Skeletal muscle tissue (tissue), 4 donors: Measurements from ENCODE around the gene OPN3. TPM values are rescaled to one million over a fixed set of nuclear protein-coding genes. Genes with fewer than 3 reads are reported as not detected.

Source experiments
- H3K27ac ChIP-seq: one replicate; pipeline ENCODE4 v1.7.0; 2013; ENCODE audit warnings: mild to moderate bottlenecking, low read depth, low read length, inconsistent platforms
- H3K27me3 ChIP-seq, 3 donors: one replicate each; pipeline ENCODE4 v1.7.0; 2013; ENCODE audit warnings: low read length in 3 of 3; ENCODE audit not compliant: control insufficient read depth in 3 of 3, insufficient read depth in 3 of 3
- H3K36me3 ChIP-seq, 3 donors: one replicate each; pipeline ENCODE4 v1.7.0; 2013; ENCODE audit warnings: low read length in 3 of 3; ENCODE audit not compliant: control insufficient read depth in 3 of 3, insufficient read depth in 3 of 3
- H3K4me1 ChIP-seq, 3 donors: one replicate each; pipeline ENCODE4 v1.7.0; 2013; ENCODE audit warnings: low read length in 3 of 3, mild to moderate bottlenecking in 3 of 3; ENCODE audit not compliant: control insufficient read depth in 3 of 3, insufficient read depth in 3 of 3
- H3K4me3 ChIP-seq, 3 donors: one replicate each; pipeline ENCODE4 v1.7.0; 2013; ENCODE audit warnings: low read length in 3 of 3
- H3K9ac ChIP-seq, 3 donors: one replicate each; pipeline ENCODE4 v1.7.0; 2013; ENCODE audit warnings: low read length in 3 of 3, mild to moderate bottlenecking in 3 of 3, moderate library complexity in 2 of 3, low read depth in 1 of 3
- H3K9me3 ChIP-seq, 3 donors: one replicate each; pipeline ENCODE4 v1.7.0; 2013; ENCODE audit warnings: low read length in 3 of 3; ENCODE audit not compliant: control insufficient read depth in 3 of 3
- total RNA-seq: library from RNA; depleted of rRNA; stranded (reverse); fragments of >200 nt; gene quantifications from one replicate; pipeline ENCODE4 v1.2.3, GENCODE V29; 2014
- donor health status: Osteomylitis.

The OPN3 gene
- total RNA-seq, 1 donor from 2014 or later: 9.9 TPM

- Histone ChIP-seq H3K9me3 (peaks cover 0 to 3% (median 0%) of the 10 kb centered on the region in 3 donors), H3K27ac (no peak overlapping the region), H3K9ac (no peak overlapping the region), H3K4me1 (no peaks in the 10 kb centered on the region), H3K4me3 (no peak overlapping the region), H3K36me3 (no peaks in the 10 kb centered on the region), H3K27me3 (no peaks in the 10 kb centered on the region)
Observed at GRCh38 chr1:241647658-241648057, 7.5 kb upstream of the OPN3 start.

GRCh38 chr1:241646201-241646600 lies 6.0 kb upstream of the OPN3 start:
- peaks cover 0 to 3% (median 0%) of the 10 kb centered on the region in 3 donors for H3K9me3 ChIP-seq
- H3K27me3 ChIP-seq: no peaks in the 10 kb centered on the region
- no peaks in the 10 kb centered on the region for H3K4me1 ChIP-seq
- H3K36me3 ChIP-seq: no peaks in the 10 kb centered on the region
- no peak overlapping the region for H3K9ac ChIP-seq
- no peak overlapping the region for H3K4me3 ChIP-seq
- H3K27ac ChIP-seq: no peak overlapping the region

DNA sequence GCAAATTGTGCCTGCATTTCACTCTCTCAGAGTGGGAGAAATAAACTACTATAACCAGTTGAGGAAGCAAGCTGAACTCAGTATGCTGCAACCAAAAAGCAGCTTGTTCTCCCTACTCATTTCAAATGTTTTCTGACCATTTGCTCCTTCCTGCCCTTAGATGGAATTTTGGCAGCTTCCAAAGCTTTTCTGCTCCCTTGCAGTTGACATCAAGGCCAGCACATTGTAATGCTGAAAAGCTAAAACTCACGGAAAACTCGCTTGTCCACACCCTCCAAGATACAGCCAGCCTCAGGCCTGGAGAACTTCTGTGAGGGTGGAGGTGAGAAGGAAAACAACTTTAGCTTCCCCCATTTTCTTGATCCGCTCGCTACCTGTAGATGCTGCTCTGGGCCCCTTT lies 5.0 kb upstream of the OPN3 start:
- H3K27ac ChIP-seq: no peak overlapping the region
- H3K36me3 ChIP-seq: no peaks in the 10 kb centered on the region
- peaks cover 3 to 7% (median 4%) of the 10 kb centered on the region in 3 donors for H3K4me1 ChIP-seq
- peaks cover 0 to 3% (median 0%) of the 10 kb centered on the region in 3 donors for H3K9me3 ChIP-seq
- H3K27me3 ChIP-seq: no peaks in the 10 kb centered on the region
- no peak overlapping the region for H3K4me3 ChIP-seq
- no peak overlapping the region for H3K9ac ChIP-seq

GRCh38 chr1:241644259-241644658 lies 4.1 kb upstream of the OPN3 start:
- Histone ChIP-seq H3K4me3 (no peak overlapping the region), H3K9ac (no peak overlapping the region), H3K4me1 (peaks cover 3 to 10% (median 4%) of the 10 kb centered on the region in 3 donors), H3K27me3 (no peaks in the 10 kb centered on the region), H3K9me3 (peaks cover 0 to 3% (median 0%) of the 10 kb centered on the region in 3 donors), H3K36me3 (no peaks in the 10 kb centered on the region), H3K27ac (no peak overlapping the region)

GRCh38 chr1:241642593-241642944 lies 2.4 kb upstream of the OPN3 start:
- Histone ChIP-seq H3K9me3 (no peaks in the 10 kb centered on the region), H3K4me1 (peaks cover 4 to 15% (median 6%) of the 10 kb centered on the region in 3 donors), H3K9ac (no peak overlapping the region), H3K27me3 (no peaks in the 10 kb centered on the region), H3K27ac (no peak overlapping the region), H3K36me3 (no peaks in the 10 kb centered on the region), H3K4me3 (no peak overlapping the region)

DNA sequence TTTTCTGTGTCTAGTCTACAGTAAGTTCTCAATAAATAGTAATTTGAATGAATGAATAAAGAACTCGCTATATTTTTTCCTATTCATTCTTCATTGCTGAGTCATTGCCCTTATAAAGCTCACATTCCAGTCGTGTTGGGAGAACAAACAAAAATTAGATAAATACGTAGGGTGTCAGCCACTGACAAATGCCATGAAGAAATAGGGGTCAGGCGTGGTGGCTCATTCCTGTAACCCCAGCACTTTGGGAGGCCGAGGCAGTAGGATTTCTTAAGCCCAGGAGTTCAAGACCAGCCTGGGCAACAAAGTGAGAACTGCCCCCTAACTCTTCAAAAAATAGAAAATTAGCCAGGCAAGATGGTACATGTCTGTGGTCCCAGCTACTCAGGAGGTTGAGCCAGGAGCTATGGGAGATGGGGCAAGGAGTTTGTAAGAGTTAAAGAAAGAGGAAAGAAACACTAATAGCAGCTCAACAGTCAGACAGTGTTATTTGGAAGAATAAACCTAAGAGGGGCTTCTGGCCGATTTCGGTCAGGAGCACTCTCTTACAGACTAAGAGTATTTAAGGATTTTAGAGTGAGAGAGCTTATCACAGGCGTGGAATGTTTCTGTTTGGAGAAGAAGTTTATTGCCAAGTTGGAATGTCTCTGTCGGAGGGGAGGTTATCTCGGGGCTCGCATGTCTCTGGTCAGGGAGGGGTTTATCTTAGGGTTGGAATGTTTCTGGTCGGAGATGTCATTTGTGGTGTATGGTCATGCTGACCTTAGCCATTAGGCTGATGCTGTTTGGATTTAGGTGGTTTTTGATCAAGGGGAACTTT lies 1.8 kb upstream of the OPN3 start:
- Histone ChIP-seq H3K4me3 (no peak overlapping the region), H3K9me3 (no peaks in the 10 kb centered on the region), H3K27ac (no peak overlapping the region), H3K27me3 (no peaks in the 10 kb centered on the region), H3K36me3 (no peaks in the 10 kb centered on the region), H3K4me1 (peaks cover 4 to 15% (median 6%) of the 10 kb centered on the region in 3 donors), H3K9ac (no peak overlapping the region)

DNA sequence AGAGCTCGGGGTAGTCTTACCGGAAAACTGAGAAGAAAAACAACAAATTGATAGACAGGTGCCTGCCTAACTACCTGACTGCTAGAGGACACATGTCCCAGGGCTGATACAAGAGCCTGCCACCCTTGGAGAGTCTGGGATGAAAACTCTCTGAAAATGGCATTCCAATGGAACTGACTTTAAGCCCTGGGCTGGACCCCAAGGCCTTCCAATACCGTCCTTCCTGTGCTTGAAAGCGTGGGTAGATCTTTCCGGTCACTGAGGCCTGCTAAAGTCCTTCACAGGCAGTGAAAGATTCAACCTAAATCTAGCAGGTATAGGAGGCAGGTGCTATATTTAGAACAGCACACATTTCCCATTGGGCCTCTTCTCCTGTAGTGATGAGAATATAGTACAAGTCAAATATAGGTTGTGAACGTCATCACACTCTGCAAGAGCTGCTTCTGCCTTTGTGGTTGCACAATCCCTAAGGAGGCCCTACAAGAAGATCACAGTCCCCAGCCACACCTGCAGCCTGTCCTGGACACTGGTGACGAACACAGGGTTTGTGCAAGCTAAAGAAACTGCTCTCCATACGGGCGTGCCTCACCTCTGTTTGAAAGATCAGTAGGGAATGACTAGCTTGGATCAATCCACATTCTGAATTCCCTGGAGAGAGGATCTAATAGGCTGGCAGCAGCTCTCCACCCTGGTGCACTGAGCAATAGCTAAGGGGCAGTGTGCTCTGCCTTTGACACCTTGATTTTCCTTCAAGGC lies 876 bp upstream of the OPN3 start:
- H3K27me3 ChIP-seq: no peaks in the 10 kb centered on the region
- no peaks in the 10 kb centered on the region for H3K9me3 ChIP-seq
- peak overlapping the region in 1 of 3 donors; percentile 60 for H3K9ac ChIP-seq
- H3K4me3 ChIP-seq: peak overlapping the region; percentile 76 to 84 (median 82)
- H3K36me3 ChIP-seq: no peaks in the 10 kb centered on the region
- peak overlapping the region; percentile 47 for H3K27ac ChIP-seq
- H3K4me1 ChIP-seq: peaks cover 4 to 15% (median 6%) of the 10 kb centered on the region in 3 donors

- H3K27me3 ChIP-seq: no peaks in the 10 kb centered on the region
- no peak overlapping the region for H3K27ac ChIP-seq
- H3K9ac ChIP-seq: peak overlapping the region; percentile 84 to 96 (median 89)
- no peaks in the 10 kb centered on the region for H3K36me3 ChIP-seq
- H3K9me3 ChIP-seq: no peaks in the 10 kb centered on the region
- H3K4me3 ChIP-seq: peak overlapping the region; percentile 95 to 99 (median 98)
- H3K4me1 ChIP-seq: peaks cover 4 to 15% (median 6%) of the 10 kb centered on the region in 3 donors
Observed at GRCh38 chr1:241639623-241640148, 483 bp downstream of the OPN3 start.

DNA sequence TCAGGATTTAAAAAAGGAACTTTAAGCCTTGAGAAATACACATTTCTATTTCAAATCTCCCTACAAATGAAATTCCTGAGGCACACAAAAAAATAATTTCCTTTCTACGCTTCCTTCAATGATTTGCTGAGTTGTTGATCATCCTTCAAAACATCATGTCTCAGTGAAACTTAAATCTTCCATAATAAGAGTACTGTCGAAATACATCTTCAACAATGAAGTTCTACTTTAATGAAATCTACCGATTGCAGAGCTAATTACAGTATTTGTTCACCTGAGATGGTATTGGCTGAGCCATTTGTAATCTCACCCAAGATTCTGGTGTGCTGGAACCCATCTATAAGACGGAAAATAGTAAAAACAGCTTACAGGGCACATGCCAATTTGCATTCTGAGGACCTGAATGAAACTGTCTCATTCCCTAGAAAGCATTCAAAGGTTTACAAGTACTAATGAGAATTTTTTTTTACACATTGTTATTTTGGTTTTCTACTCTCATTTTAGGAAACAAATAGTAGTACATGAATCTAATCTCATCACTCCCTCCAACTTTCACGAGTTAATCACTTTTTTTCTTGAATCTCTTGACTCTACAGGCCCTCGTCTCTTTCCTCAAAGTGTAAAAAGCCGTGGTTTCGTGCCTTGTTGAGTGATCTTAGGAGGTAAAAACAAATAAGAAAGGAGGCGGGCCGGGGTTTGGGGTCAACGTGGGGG lies 1.1 kb downstream of the OPN3 start:
- Histone ChIP-seq H3K9me3 (no peaks in the 10 kb centered on the region), H3K4me1 (peaks cover 4 to 15% (median 6%) of the 10 kb centered on the region in 3 donors), H3K4me3 (peak overlapping the region; percentile 95 to 99 (median 98)), H3K9ac (peak overlapping the region; percentile 8 to 65 (median 55)), H3K36me3 (no peaks in the 10 kb centered on the region), H3K27ac (no peak overlapping the region), H3K27me3 (no peaks in the 10 kb centered on the region)
